Transverse colon (tissue), 4 donors: ENCODE data around the gene SRSF2. TPM values are rescaled to one million over a fixed set of nuclear protein-coding genes. Genes with fewer than 3 reads are reported as not detected.
A peak's percentile ranks its signal among the peaks of the same experiment; 100 is the strongest.

Experiments used
- DNase-seq: peaks from one replicate; pipeline ENCODE4 v3.0.0-alpha.2; 2019
- H3K27ac ChIP-seq, 4 donors: fragments of 200-600 bp; sonication (generic); 2 replicates each; pipeline ENCODE4 v1.5.1; 2016 to 2018; ENCODE audit warnings: inconsistent platforms in 4 of 4
- H3K27me3 ChIP-seq: fragments of 200-600 bp; sonication (generic); 2 replicates; pipeline ENCODE4 v1.5.1; 2017; ENCODE audit warnings: inconsistent platforms
- H3K36me3 ChIP-seq, 4 donors: fragments of 200-600 bp; sonication (generic); 2 replicates each; pipeline ENCODE4 v1.5.1; 2017 to 2019; ENCODE audit warnings: inconsistent platforms in 4 of 4
- H3K4me1 ChIP-seq, 4 donors: fragments of 200-600 bp; sonication (generic); 2 replicates each; pipeline ENCODE4 v1.5.1; 2017 to 2020; ENCODE audit warnings: inconsistent platforms in 4 of 4
- H3K4me3 ChIP-seq, 4 donors: fragments of 200-600 bp; sonication (generic); 1 replicate in 1 of 4; 2 replicates in 3 of 4; pipeline versions ENCODE4 v1.5.1 to v1.6.1; 2017 to 2019; ENCODE audit warnings: inconsistent platforms in 4 of 4
- H3K9me3 ChIP-seq, 2 donors: fragments of 200-600 bp; sonication (generic); 2 replicates each; pipeline ENCODE4 v1.5.1; 2017 to 2019; ENCODE audit warnings: inconsistent platforms in 2 of 2
- EP300 ChIP-seq: sonication (generic); formaldehyde crosslinking; IDR thresholded peaks from one replicate; pipeline ENCODE4 v1.6.1; 2017; ENCODE audit warnings: antibody characterized with exemption, low read depth
- POLR2A ChIP-seq: fragments of 450-650 bp; IDR thresholded peaks from one replicate; pipeline ENCODE4 v1.6.1; 2016; ENCODE audit warnings: antibody characterized with exemption, mild to moderate bottlenecking, moderate library complexity
- POLR2AphosphoS5 ChIP-seq, 3 donors: sonication (generic); formaldehyde crosslinking; IDR thresholded peaks; one replicate each; pipeline ENCODE4 v1.6.1; 2016; ENCODE audit warnings: antibody characterized with exemption in 3 of 3
- WGBS, 2 donors: methylation state at CpG; one replicate each; pipeline ENCODE4 v1.1.5; 2018; ENCODE audit warnings: low coverage in 1 of 2; 5-methylcytosine and 5-hydroxymethylcytosine counted together
- in situ Hi-C, 4 donors: fragments of 200-750 bp; cut with MboI; loops; one replicate each; pipeline versions ENCODE4 v1.15.0 to v1.15.1; 2017; ENCODE audit warnings: low sequenced_read_pairs in 3 of 4, low pct_ligation_motif_present in 1 of 4, low pct_unique_long_range_greater_than_20kb in 1 of 4
- intact Hi-C: fragments of 100-400 bp; cut with DNase I; formaldehyde crosslinking; loops from one replicate; pipeline ENCODE4 v1.15.1; 2023; ENCODE audit warnings: low total_unique reads
- total RNA-seq, 4 donors: library from RNA; depleted of rRNA; stranded (reverse); fragments of >200 nt; gene quantifications; one replicate each; pipeline ENCODE4 v1.1.0, GENCODE V29; 2016
- TF ChIP-seq, protein P1 (sequence below), 5 experiments: fragments of 200-600 bp in 3 of 5; fragments of 450-650 bp in 2 of 5; sonication (generic) in 3 of 5; IDR thresholded peaks; 1 replicate in 2 of 5; 2 replicates in 3 of 5; pipeline ENCODE4 v1.5.1; 2016 to 2017; ENCODE audit warnings: antibody characterized with exemption in 5 of 5, inconsistent platforms in 3 of 5, mild to moderate bottlenecking in 2 of 5, moderate library complexity in 1 of 5

SRSF2 gene
- total RNA-seq, 4 donors from 2014 or later = 193 to 1,196 (median 348) TPM

DNA sequence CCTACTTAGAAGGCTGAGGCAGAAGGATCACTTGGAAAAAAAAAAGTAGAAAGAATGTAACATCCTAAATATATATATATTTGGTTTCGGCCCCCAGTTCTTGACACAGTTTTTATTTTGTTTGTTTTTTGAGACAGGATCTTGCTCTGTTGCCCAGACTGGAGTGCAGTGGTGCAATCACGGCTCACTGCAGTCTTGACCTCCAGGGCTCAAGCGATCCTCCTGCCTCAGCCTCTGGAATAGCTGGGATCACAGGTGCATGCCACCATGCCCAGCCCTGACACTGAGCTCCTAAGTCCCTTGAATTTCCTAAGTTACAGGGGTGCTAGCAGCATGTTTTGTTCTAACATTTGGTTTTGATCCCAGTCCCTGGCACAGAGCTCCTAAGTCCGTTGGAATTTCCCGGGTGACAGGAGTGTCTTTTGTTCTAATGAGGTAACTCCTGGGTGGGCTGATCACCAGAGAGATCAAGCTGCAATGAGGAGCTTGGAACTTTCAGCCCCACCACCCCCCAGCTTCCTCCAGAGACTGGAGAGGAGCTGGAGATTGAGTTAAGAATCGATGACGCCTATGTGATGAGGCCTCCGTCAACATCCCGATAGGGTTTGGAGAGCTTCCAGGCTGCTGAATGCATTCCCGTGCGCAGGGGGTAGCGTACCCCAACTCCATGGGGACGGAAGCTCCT is 46.4 kb downstream of the SRSF2 start:
- in situ Hi-C loops = no loop called here

DNA sequence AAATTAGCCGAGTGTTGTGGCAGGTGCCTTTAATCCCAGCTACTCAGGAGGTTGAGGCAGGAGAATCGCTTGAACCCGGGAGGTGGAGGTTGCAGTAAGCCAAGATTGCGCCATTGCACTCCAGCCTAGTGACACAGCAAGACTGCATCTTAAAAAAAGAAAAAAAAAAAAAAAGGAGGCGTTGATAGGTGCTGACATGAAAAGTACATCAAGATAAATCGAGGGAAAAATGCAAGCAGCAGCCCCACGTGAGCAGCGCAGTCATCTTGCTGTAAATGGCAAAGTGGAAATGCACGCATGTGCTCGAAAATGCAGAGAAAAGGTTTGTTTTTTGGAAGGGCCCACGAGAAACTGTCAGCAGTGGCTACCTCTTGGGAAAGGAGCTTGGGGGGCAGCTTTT is 47.3 kb downstream of the SRSF2 start:
- 89 to 91% methylated on average over 9 to 11 of the region's 11 CpGs for WGBS, 2 donors
- intact Hi-C loops = no loop called here
- in situ Hi-C loops = no loop called here

More for the DNA sequence above, 46.4 kb downstream of the SRSF2 start:
- Histone ChIP-seq H3K27ac (peak overlapping the region in 1 of 4 donors; percentile 27), H3K4me3 (no peak overlapping the region), H3K36me3 (no peaks in the 10 kb centered on the region), H3K9me3 (no peaks in the 10 kb centered on the region), H3K4me1 (peaks cover 26 to 52% (median 37%) of the 10 kb centered on the region in 4 donors), H3K27me3 (no peaks in the 10 kb centered on the region)
- TF ChIP-seq POLR2AphosphoS5 (IDR thresholded peaks at IDR 0.05) = no peak
- TF ChIP-seq, protein P1, sequence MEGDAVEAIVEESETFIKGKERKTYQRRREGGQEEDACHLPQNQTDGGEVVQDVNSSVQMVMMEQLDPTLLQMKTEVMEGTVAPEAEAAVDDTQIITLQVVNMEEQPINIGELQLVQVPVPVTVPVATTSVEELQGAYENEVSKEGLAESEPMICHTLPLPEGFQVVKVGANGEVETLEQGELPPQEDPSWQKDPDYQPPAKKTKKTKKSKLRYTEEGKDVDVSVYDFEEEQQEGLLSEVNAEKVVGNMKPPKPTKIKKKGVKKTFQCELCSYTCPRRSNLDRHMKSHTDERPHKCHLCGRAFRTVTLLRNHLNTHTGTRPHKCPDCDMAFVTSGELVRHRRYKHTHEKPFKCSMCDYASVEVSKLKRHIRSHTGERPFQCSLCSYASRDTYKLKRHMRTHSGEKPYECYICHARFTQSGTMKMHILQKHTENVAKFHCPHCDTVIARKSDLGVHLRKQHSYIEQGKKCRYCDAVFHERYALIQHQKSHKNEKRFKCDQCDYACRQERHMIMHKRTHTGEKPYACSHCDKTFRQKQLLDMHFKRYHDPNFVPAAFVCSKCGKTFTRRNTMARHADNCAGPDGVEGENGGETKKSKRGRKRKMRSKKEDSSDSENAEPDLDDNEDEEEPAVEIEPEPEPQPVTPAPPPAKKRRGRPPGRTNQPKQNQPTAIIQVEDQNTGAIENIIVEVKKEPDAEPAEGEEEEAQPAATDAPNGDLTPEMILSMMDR (IDR thresholded peaks at IDR 0.05) = no peak
- TF ChIP-seq EP300 = no peak
- no peak for TF ChIP-seq POLR2A
- DNase-seq = no peak
- intact Hi-C loops = no loop called here
- 86 to 87% methylated on average over 8 to 13 of the region's 13 CpGs for WGBS, 2 donors

DNA sequence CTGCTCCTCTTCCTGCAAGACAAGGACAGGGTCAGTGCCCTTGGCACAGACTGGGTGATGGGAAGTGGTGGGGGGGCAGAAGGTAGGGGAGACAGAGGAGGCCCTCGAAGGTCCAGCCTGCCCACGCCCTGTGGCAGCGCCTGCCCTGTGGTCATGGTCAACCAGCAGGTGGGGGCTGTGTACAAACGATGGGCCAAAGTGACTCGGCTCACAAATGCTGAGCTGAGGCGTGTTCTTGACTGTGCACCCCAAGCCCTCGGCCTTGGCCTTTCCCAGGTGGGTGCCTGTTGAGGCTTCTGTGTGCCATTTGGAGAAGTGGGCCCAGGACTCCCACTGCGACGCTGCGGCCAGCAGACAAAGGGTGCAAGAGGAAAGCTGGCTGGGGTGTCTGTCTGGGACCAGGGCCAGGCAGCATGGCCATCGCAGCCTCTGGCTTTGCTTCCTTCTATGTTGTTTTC is 48.9 kb downstream of the SRSF2 start:
- 58% methylated on average over 11 of the region's 11 CpGs; no CpG with 5 or more reads in 1 of the 2 donors for WGBS, 2 donors
- TF ChIP-seq EP300 = no peak
- TF ChIP-seq, protein P1 (IDR thresholded peaks at IDR 0.05) = no peak
- TF ChIP-seq POLR2AphosphoS5 (IDR thresholded peaks at IDR 0.05) = no peak
- TF ChIP-seq POLR2A = no peak
- Histone ChIP-seq H3K27ac (peak overlapping the region; percentile 65 to 89 (median 84)), H3K4me1 (peaks cover 21 to 46% (median 32%) of the 10 kb centered on the region in 4 donors), H3K4me3 (no peak overlapping the region), H3K27me3 (no peaks in the 10 kb centered on the region), H3K36me3 (no peaks in the 10 kb centered on the region), H3K9me3 (no peaks in the 10 kb centered on the region)
- DNase-seq = no peak
- in situ Hi-C loops = no loop called here
- intact Hi-C loops = no loop called here

More for the DNA sequence above, 47.3 kb downstream of the SRSF2 start:
- TF ChIP-seq, protein P1 (IDR thresholded peaks at IDR 0.05) = no peak
- TF ChIP-seq POLR2AphosphoS5 (IDR thresholded peaks at IDR 0.05) (no peak), EP300 (no peak), POLR2A (no peak)
- Histone ChIP-seq H3K27ac (peak overlapping the region; percentile 65 to 89 (median 84)), H3K4me3 (no peak overlapping the region), H3K9me3 (no peaks in the 10 kb centered on the region), H3K4me1 (peaks cover 23 to 47% (median 33%) of the 10 kb centered on the region in 4 donors), H3K36me3 (no peaks in the 10 kb centered on the region), H3K27me3 (no peaks in the 10 kb centered on the region)
- DNase-seq = no peak

DNA sequence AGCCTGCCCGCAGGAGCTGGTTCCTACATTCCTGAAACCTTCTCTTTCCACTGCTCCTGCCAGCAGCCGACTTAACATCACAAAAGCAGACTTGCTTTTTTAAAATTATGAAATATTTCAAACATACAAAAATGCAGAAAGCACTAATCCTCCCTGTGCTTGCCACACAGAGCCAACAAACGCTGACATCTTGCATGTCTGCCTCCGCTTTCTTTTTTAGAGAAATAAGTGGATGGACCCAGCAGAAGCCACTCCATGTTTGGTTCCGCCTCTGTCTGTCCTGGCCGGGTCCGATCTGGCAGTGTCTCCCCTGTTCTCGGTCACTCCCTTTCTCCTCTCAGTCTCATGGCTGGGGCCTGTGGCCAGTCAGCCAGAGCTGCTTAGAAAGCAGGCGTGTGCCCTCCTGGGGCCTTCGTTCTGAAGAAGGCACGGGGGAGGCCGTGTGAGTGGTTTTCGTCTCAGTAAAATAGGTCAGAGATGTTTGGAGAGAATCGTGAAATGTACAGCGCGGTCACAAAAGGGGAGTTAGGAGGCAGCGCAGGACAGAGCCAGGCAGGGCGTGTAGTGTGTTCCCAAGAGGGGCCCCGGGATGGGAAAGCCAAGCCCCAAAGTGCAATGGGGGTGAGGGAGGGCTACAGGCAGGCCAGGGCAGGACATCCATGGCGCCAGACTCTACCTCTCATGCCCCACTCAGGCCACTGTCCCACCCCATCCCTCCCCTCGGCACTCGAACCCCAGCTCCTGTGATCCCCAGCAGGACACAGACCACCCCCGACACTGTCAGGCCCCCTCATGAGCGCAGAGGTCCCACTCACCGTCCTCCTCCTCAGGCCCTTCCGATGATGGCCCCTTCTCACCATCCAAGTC is 49.6 kb downstream of the SRSF2 start:
- in situ Hi-C loops (no loop called here), intact Hi-C loops (no loop called here)
- H3K27ac ChIP-seq = peak overlapping the region; percentile 65 to 89 (median 84)
- 45 to 79% methylated on average over 8 to 26 of the region's 26 CpGs for WGBS, 2 donors
- H3K4me1 ChIP-seq = peaks cover 21 to 53% (median 36%) of the 10 kb centered on the region in 4 donors
- no peaks in the 10 kb centered on the region for H3K9me3 ChIP-seq
- DNase-seq = no peak
- H3K4me3 ChIP-seq = no peak overlapping the region
- TF ChIP-seq POLR2A = no peak
- TF ChIP-seq POLR2AphosphoS5 (IDR thresholded peaks at IDR 0.05) = peak in 2 of 3 donors; percentile 18 to 33
- H3K36me3 ChIP-seq = no peaks in the 10 kb centered on the region
- H3K27me3 ChIP-seq = no peaks in the 10 kb centered on the region
